Activated CD8-positive, alpha-beta memory T cell treated with anti-CD3 and anti-CD28 coated beads for 4 hours (primary cell): ENCODE measurements around the gene ANO1.

Experiments
- DNase-seq, 2 donors: peaks; one replicate each; pipeline ENCODE4 v3.0.0-alpha.2; 2020; ENCODE audit warnings: low read depth in 2 of 2

The ANO1 gene

DNA sequence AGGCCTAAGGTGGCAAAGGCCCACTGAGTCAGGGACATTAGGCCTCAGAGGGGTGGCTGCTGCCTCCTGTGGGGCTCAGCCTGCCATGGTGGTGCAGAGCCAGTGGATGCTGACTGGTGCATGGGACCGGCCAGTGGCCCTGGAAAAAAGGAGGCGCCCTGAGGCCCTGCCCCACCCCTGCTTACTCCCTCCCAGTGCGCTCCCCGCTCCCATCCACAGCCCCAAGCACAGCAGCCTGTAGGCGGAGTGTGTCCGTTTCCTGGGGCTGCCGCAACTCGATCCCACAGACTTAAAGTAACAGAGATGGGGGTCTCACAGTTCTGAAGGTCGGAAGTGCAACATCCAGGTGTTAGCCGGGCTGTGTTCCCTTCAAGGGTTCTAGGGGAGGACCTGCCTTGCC, 86.6 kb downstream of the ANO1 start:
- DNase-seq: no peak

DNA sequence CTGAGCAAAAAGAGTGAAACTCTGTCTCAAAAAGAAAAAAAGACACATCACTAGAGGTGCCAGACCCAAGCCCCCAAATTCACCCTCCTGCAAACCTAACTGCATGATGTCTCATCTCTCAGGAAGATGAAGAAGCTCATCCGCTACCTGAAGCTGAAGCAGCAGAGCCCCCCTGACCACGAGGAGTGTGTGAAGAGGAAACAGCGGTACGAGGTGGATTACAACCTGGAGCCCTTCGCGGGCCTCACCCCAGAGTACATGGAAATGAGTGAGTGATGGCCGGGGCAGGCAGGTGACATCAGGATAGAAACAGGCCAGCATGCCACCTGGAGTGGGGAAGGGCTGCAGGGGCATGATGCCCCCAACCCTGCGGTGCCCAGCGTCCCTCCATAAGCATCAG, 89.0 kb downstream of the ANO1 start:
- no peak for DNase-seq

DNA sequence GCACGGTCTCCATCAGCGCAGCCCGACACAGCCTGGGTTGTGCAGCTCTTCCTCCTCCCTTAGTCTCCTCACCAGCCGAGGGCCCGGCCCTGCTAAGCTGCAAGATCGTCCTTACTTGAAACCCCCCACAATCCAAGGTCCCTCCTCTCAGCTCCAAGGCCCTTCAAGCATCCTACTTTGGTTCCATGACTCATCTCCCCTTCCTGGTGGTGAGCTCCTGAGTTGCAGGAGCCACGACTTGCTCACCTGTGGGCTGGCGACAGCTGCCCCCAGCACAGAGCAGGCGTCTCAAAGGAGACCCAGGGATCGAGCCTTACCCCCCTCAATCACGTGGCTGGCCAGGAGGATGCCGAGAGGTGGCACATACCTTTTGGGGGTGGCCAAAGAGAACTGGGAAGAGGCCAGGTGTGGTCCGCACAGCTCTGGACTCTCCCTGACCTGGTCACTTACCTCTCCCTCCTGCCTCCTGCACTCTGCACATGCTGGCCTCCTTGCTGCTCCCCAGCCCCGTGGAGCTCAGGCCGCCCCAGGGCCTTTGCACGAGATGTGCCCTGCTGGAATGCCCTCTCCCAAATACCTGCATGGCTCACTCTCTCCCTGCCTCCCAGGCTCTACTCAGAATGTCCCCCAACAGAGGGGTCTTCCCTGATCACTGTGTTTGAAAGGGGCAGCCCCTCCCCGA, 89.7 kb downstream of the ANO1 start:
- DNase-seq: no peak

DNA sequence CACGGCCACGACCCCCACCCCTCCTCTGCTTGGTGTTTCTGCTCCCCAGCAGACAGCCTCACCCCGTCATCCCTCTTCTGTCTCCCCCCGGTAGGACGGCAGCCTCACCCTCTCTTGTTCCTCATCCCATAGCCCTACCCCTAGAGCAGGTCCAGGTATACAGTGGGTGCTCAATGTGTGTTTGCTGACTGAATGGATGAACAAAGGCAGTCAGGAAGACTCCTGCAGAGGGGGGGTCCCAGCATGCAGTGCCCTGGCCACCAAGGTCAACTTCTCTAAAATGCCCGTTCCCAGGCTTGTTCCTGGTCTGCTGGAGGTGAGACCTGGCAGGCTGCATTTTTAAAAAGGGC, 90.3 kb downstream of the ANO1 start:
- DNase-seq: no peak

DNA sequence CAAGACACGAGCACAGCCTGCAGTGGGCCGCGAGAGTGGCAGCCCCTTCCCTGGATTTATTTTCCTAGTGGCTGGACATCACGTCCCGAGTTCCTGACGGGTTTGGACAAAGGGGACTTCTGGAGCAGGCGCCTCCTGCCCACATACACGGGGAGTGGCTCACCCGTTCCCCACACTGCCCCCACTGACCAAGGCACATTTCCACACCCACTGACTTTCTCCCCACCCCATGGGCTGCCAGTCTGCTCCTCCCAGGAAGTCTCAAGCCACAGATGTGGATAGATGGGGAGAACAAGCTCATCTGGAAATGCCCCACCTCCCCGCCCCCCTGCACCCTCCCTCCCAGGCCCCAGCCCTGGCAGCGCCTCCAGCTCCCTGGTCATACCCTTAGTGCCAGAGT, 91.0 kb downstream of the ANO1 start:
- DNase-seq: no peak

DNA sequence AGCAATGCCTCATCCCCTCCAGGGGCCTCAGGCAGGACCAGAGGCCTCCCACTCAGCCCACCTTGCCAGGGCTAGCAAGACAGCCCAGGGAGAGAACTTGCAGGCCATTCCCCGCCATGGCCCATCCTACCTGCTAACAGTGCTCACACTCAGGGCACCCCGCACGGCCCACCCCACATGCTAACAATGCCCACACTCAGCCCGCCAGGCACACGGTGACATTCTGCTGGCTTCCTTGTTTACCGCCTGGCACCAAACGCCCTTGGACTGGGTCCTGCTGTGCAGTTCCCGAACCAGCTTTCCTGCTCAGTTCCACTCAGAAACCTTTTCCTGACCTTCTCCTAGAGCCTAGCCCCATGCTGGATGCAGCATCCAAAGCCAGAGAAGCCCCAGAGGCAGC, 91.5 kb downstream of the ANO1 start:
- DNase-seq: no peak

DNA sequence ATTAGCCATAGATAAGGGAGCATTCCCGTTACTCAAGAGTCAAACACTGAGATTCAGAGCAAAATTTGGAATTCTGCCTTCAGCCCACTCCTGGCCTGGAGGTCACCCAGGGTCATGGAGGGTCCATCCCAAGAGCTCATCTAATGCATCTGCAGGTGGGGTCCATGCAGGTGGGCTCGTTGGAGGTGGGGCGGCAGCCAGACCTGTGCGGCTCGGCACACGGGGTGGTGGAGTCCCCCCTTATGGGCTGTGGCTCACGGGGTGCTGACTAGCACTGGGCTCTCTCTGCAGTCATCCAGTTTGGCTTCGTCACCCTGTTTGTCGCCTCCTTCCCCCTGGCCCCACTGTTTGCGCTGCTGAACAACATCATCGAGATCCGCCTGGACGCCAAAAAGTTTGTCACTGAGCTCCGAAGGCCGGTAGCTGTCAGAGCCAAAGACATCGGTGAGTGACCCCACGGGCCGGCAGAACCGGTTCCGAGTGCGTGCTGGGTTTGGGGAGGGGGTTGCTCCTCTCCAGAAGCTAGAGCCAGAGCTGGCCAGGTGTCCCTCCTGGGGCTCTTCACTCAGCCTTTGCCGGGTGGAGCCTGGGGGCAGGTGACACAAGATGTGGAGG, 92.6 kb downstream of the ANO1 start:
- DNase-seq: no peak

DNA sequence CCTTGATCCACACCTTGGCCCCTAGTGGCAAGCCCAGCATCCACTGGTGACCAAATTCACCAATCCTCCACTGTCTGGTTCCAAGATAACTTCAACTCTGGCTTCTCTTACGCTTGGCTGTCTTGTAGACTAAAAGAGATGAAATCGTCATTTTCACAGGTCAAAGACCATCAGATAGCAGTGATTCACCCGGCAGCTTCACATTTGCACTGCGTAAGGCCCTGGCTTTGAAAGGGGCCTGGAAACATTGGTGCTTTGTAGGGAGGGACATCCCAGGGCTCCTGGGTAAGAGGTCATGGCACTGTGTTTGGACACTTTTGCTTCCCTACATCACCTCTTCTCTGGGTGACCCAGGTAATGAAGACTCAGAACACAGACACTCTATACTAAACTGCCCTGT, 94.9 kb downstream of the ANO1 start:
- no peak for DNase-seq

DNA sequence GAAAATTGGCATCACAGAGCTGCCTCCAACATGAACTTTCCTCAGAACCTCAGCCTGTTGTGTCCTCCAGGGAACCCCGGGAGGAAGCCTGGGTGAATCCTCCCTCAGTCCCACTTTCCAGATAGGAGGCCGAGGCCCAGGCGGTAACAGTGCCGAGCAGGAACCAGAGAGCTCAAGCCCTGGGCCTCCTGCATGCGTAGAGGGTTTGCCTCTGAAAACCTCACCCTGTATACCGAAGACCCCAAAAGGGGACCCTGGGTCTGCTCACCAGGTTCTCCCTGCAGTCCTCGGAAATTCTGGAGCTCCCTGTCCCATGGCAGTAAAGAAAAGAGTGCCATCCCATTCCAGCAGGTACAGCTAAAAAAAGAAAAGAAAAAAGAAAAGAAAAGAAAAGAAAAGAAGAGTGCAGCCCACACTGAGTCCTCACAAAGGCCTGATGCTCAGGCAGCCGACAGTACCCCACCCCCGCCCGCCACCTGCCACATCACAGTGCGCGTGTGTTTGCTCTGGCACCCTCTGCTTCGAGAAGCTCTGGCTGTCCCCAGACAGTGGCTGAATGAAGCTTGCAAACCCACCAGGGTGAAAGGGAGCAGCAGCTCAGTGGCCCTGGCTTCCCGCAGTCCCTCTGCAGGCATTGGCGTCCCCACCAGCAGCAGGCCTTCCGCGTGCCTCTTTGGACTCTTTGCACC, 96.6 kb downstream of the ANO1 start:
- DNase-seq: no peak

DNA sequence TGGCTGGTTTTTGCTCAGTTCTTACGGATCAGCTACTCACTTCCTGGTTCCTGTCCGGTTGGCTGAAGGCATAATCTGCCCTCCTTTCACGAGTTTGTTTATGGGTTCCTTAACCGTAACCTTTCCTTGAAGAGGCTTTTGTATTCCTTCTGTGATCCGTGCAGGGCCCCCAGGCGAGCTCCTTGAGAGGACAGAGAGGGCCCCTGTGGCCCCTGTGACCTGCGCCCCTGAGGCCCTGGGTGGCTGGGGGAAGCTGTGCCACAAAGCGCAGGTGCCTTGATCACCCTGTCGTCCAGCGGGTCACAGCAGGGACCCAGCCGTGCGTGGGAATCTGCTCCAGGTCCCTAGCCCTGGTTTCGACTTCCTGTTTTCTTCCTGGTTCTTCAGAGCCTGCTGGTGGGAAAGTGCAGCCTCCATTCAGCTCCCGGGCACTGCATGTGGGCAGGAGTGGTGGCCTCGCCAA, 97.2 kb downstream of the ANO1 start:
- DNase-seq: no peak

DNA sequence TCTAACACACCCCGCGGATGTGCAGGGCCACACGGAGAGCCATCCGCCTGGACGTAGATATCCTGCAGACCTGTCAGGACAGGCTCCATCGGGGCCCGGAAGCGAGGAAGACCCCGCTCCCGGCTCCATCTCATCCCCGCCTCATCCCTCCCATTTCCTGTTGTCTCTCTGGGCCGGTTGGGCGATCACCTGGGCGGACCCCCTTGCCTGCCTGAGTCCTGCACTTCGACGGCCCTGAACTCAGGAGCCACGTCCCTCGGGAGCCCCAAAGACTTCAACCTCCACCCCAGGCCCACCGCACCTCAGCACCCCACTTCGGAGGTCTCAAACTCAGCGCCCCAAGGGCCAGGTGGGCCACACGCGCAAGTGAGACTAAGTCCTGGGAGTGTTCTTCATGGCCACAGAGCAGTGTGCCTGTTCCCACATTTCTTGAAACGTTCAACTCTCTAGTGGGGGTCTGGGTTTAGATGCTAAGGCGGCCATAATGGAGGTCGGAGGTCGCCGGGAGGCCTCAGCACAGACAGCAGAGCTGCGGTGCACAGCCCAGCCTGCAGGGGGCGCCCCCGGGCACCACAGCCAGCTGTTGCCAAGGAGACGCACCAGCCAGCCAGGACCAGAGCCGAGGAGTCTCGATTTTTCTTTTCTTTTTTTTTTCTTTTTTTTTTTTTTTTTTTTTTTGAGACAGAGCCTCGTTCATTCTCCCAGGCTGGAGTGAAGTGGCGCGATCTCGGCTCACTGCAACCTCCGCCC, 99.0 kb downstream of the ANO1 start:
- DNase-seq: no peak

DNA sequence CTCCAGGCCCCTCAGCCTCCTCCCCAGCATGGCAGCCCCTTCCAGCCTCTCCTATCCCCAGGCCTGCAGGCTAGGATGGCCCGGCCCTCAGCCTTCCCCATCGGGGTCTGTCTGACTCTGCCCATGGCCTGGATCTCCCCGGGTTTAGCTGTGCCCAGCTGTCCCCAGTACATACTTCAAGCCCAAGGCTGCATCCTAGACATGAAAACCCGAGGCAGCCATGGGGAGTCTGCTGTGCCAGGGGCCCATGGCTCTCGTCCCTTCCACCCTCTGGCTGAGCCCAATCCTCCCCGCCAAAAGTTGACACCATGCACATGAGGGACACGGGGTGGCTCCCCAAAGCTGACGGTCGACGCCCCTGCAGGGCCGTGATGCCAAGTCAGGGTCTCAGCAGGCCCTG, 102.8 kb downstream of the ANO1 start:
- no peak for DNase-seq

DNA sequence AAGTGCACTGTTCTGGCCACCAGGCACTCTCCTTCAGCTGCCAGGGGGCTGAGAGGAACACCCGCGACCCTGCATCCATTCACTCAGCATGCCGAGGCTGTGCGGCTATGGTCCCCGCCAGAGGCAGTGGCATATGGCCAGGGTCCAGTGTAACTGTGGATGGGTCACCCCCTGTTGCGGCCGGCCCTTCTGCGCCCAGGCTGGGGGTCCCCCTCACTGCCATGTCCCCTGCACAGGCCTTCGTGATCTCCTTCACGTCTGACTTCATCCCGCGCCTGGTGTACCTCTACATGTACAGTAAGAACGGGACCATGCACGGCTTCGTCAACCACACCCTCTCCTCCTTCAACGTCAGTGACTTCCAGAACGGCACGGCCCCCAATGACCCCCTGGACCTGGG, 104.1 kb downstream of the ANO1 start:
- no peak for DNase-seq

DNA sequence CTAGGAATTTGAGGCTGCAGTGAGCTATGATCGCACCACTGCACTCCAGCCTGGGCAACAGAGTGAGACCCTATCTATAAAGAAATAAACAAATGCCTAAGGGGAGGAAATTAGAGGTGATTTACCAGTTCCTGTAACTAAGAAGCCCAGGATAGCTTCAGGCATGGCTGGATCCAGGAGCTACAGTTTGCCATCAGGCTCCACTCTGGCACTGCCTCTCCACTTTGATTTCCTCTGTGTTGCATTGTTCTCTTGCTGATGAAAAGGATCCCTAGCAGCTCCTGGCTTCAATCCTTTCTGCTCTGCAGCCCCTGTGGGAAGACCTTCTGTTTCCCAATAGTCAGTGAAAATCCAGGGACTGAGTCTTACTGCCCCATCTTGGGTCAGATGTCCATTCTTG, 104.9 kb downstream of the ANO1 start:
- DNase-seq: no peak

DNA sequence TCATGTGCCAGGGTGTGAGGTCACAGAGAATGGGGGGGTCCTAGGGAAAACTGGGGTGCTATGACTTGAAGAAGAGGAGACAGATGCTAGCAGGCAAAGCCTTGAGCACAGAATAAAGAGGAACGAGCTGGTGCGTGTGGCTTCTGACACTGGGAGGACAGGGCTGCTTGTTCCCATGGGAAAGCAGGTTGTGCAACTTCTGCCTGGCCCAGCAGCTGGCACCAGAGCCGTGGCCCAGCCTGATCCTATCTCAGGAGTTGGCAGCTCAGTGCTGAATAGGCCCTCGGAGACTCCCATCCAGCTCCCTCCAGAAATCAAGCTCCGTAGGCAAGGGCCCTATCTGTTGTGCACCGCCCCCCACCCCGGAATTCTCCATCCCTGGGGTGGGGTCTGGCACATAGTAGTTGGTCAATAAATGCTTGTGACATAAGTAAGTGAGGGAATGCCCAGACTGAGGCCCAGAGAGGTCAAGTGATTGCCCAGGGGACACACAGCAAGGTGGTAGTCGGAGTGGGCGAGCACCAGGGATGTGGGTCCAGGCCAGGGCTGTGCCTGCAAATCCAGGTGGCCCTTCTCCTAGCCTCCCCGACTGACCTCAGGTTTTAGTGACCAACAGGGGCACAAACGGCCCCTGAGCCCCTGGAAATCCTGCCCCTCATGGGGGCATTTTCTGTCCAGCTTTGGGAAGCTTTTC, 105.5 kb downstream of the ANO1 start:
- DNase-seq: no peak

DNA sequence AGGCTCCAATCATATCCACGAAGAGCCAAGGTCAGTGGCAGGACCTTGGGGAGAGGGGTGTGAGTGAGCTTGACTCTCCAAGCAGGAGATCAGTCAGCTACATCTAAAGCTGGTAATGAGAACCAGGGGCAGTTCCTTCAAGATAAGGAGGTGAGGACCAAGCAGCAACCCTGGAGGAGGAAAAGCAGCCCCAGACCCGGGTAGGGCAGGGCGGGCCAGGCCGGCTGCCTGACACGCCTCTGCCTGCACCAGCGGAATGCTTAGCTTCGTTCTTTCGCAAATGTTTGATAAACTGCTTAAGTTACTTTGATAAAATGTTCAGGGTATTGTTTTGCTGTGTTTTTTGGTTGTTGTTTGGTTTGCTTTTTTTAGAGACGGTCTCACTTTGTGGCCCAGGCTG, 106.3 kb downstream of the ANO1 start:
- no peak for DNase-seq

DNA sequence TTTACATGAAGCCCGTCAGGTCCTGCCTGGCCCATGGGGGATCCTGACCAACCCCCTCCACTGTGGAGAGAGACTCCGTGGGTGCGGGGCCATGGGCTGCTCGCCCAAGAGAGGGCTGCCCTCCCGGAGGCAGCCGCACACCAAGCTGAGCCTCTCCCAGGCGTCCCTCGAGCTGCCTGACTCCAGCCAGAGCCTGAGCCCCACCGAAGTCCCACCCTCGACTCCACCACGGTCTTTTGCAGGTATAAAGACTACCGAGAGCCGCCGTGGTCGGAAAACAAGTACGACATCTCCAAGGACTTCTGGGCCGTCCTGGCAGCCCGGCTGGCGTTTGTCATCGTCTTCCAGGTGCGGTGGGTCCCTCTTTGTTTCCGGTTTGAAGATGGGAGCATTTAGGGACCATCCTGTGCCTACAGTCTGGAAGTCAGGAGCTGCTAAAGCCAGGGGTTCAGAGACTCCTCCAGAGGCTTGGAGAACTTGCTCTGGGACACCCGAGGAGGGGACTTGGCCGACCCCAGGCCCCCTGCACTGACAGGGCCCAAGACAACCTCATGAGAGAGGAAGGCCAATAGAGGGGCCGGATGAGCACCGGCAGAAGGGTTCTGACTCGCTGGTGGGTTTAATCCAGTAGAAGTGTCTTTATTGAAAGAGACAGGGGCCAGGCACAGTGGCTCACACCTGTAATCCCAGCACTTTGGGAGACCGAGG, 107.4 kb downstream of the ANO1 start:
- DNase-seq: no peak

DNA sequence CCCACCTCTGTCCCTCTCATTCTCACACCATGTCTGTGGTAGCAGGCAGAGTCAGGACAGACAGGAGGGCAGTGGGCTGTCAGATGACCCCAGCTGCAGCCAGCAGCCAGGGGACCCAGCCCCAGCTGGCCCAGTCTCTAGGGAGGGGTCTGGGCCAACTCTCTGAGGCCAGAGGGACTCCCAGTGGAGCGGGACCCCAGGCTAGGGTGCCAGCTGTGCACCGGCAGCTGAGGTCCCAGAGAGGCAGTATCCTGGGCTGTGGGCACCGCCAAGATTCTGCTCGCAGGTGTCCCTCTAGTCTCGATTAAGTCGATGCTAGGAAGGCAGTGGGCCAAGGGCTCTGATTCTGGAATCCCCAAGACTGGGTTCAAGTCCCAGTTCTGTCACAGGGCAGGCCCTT, 108.3 kb downstream of the ANO1 start:
- no peak for DNase-seq

DNA sequence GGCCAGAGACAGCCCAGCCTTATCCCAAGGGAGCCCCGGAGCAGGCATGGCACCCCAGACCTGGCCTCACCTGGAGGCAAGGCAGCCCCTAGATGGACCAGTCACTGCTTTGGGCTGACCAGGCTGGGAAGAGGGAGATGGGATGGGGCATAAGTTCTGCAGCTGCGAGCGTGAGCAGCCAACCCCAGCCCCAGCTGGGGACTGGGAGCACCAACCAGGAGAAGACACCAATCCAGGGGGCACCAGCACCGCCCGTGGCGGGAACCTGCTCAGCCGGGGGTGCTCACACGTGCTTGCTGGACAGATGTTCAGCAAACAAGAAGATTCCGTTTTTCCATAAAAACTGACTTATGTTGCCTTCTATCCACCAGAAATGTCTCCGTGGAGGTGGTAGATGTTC, 108.8 kb downstream of the ANO1 start:
- DNase-seq: no peak

DNA sequence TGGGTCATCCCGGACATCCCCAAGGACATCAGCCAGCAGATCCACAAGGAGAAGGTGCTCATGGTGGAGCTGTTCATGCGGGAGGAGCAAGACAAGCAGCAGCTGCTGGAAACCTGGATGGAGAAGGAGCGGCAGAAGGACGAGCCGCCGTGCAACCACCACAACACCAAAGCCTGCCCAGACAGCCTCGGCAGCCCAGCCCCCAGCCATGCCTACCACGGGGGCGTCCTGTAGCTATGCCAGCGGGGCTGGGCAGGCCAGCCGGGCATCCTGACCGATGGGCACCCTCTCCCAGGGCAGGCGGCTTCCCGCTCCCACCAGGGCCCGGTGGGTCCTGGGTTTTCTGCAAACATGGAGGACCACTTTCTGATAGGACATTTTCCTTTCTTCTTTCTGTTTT, 109.7 kb downstream of the ANO1 start:
- DNase-seq: no peak

DNA sequence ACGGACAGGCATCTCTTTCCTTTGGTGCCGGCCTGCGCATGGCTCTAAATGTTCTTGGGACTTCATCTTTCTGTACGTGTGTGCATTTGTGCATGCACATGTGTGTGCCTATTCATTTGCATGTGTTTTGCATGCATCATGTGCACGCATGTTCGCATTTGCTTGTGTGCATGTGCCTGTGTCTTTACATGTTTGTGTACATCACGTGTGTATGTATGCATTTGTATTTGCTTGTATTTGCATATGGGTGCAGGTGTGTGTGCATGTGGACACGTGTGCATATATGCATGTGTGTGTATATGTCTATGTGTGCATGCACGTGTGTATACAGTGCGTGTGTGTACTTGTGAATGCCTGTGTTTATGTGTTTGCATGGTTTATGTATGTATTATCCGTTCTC, 111.5 kb downstream of the ANO1 start:
- no peak for DNase-seq
